GM13976 (cell line): ENCODE data around the gene PREX1.

Experiments used
- DNase-seq: peaks from one replicate; pipeline ENCODE4 v3.0.0; 2012; ENCODE audit warnings: low spot score
- in situ Hi-C: fragments of 300-500 bp; cut with MboI; formaldehyde crosslinking; loops from one replicate; pipeline ENCODE4 v1.12.0; 2022; ENCODE audit warnings: low sequenced_read_pairs, mixed read lengths, inconsistent platforms; ENCODE audit not compliant: unreplicated experiment
- TF ChIP-seq, protein P1 (sequence below): IDR thresholded peaks from 2 replicates; pipeline ENCODE4 v1.5.1; 2012; ENCODE audit warnings: borderline replicate concordance, mild to moderate bottlenecking; ENCODE audit not compliant: insufficient read depth; ENCODE audit errors: extremely low read depth, missing control alignments, control extremely low read depth

The PREX1 gene

DNA sequence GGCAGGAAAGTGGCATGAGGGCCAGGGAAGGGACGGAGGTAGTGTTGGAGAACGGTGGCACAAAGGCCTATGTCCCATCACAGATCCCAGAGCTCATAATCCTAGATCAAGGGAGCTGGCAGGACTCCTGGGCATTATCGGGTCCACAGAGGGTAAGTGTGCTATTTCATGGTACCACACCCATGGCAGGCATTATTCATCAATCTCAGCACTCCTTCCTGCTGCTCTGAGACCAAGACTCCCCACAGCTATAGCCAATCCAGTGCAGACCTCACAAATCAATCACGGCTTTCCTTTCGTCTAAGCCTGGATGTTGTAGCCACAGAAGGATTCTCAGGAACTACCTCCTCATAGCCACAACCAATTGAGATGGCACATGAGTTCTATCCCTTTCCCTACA, 187.9 kb downstream of the PREX1 start:
- DNase-seq = no peak
- TF ChIP-seq, protein P1, sequence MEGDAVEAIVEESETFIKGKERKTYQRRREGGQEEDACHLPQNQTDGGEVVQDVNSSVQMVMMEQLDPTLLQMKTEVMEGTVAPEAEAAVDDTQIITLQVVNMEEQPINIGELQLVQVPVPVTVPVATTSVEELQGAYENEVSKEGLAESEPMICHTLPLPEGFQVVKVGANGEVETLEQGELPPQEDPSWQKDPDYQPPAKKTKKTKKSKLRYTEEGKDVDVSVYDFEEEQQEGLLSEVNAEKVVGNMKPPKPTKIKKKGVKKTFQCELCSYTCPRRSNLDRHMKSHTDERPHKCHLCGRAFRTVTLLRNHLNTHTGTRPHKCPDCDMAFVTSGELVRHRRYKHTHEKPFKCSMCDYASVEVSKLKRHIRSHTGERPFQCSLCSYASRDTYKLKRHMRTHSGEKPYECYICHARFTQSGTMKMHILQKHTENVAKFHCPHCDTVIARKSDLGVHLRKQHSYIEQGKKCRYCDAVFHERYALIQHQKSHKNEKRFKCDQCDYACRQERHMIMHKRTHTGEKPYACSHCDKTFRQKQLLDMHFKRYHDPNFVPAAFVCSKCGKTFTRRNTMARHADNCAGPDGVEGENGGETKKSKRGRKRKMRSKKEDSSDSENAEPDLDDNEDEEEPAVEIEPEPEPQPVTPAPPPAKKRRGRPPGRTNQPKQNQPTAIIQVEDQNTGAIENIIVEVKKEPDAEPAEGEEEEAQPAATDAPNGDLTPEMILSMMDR = no peak
- in situ Hi-C loops = no loop called here

DNA sequence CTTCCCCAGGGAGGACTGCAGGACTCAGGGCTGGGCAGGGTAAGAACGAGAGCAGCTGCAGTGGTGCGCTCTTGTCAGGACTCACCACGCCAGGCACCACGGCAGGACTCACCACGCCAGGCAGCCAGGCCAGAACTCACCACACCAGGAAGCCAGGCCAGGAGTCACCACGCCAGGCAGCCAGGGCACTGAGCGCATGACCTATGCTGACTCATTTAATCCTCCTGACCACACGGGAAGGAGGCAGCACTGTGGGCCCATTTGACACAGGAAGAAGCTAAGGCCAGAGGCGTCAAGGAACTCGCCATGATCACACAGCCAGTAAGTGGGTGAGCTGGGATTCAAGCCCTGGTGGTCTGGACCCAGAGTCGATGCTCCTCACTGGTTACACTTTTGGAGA, 189.3 kb downstream of the PREX1 start:
- in situ Hi-C loops = no loop called here
- TF ChIP-seq, protein P1 = no peak
- no peak for DNase-seq

DNA sequence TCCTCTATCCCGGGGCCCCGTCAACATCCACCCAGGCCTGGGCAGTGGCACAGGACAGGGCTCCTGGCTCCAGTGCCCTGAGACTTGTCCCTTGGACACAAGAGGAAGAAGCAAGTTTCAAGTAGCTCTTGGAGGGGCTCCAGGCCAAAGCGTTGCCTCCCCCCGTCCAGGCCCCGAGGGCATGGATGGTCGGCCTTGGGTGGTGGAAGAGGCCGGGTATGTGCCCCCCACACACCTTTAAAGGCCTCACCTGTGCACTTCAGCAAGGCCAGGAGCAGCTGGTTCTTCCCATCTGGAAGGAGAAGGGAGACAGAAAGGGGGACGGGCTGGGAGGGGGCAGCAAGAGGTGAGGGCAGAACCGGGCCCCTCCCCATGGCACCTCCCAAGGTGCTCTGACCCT, 190.3 kb downstream of the PREX1 start:
- no peak for DNase-seq
- TF ChIP-seq, protein P1 = no peak
- in situ Hi-C loops = no loop called here

DNA sequence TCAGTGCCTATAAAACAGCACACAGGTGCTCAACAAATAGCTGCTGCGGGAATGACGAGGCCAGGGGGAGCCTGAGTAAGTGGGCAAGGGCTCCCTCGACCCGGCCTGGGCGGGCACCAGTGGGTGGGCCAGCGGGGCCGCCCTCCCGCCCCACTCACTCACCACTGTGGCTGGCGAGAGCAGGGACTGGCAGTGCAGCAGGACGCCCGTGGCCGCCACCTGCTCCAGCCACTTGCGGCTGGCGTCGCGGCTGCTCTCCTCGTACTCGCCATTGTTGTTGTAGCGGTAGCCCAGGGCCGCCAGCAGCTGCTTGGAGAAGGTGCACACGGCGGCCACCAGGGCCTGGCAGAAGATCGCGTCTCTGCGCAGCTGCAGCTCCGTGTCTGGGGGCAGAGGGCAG, 191.5 kb downstream of the PREX1 start:
- TF ChIP-seq, protein P1 = no peak
- no peak for DNase-seq
- in situ Hi-C loops = no loop called here

DNA sequence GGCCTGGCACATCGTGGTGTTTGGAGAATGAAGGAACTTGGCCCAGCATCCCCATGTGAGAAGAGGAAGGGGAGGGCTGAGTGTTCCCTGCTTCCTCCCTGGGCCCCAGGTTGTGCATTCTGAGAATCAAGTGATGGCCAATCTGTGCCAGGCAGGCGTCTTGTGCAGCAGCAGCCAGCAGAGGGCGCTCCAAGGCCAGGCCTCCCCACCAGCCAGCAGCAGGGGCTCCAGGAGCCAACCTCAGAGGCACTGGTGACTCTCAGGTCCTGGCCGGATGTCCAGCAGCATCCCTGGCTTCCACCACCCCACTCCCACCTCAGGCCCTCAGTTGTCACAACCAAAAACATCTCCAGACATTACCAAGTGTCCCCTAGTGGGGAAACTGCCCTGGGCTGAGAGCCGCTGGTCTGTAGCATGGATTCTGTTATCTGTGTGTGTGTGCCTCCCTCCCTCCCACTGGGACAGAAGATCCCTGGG, 192.0 kb downstream of the PREX1 start:
- in situ Hi-C loops = no loop called here
- TF ChIP-seq, protein P1 = peak; percentile 92
- peak; percentile 89 for DNase-seq

DNA sequence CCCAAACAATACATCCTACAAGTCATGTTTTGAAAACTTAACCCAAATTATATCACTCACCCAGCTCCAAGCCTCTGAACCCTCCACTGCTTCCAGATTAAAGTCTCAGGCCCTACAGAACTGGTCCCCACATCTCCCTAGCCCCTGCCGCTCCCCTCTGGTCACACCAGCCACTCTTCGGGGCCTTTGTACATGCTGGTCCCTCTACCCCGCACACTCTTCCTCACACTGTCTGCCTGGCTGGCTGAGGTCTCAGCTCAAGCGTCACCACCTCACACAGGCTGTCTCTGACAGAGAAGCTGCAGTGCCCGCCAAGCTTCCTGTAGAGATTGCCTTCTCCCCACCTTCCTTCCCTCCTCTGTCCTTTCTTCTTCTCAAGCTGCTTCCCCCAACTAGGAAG, 192.4 kb downstream of the PREX1 start:
- no peak for DNase-seq
- in situ Hi-C loops = no loop called here
- TF ChIP-seq, protein P1 = no peak

DNA sequence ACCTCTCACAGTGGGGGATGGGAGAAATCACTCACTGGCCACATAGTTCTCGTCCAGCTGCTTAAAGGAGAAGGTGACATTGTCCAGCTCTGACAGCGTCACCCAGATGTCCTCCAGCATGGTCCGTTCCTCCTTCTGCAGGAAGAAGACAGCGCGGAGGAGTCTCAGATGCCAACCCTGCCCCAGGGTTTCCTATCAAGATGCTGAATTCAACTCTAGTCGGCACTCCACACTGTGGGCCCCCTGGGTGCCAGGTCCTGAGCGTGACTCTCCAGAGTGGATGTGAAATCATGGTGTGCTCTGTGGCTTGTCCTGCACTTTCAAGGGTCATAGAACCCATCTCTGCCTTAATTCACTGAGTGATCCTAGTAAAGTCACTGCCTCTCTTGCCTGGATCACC, 193.2 kb downstream of the PREX1 start:
- DNase-seq = no peak

More for the DNA sequence above, 193.2 kb downstream of the PREX1 start:
- TF ChIP-seq, protein P1 = no peak
- in situ Hi-C loops = no loop called here
